Superior temporal gyrus (tissue), 1 donor: ENCODE measurements around the gene APOBEC2.
"Not testable (repeated sequence)": the region's sequence is repeated elsewhere in the genome, so short reads cannot be mapped to it uniquely, and the experiment has no call there.

Experiments
- DNase-seq: peaks from one replicate; pipeline ENCODE4 v3.0.0-alpha.2; 2016; ENCODE audit errors: extremely low spot score

The APOBEC2 gene

GRCh38 chr6:41053041-41053440 lies at the start of gene APOBEC2:
Gene APOBEC2 (plus strand): TSS chr6:41053202. CDS start chr6:41053348, 146 bp downstream.
- DNase-seq = no peak

DNA sequence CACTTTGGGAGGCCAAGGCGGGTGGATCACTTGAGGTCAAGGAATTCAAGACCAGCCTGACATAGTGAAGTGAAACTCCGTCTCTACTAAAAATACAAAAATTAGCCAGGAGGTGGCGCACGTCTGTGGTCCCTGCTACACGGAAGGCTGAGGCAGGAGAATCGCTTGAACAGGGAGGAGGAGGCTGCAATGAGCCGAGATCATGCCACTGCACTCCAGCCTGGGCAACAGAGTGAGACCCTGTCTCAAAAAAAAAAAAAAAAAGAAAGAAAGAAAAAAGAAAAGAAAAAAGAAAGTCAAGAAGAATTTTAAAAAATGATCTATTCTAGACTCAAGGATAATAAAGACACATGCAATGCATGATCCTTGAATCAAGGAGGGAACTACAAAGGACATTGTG lies 46.8 kb upstream of the APOBEC2 start:
- DNase-seq = peak; percentile 34

DNA sequence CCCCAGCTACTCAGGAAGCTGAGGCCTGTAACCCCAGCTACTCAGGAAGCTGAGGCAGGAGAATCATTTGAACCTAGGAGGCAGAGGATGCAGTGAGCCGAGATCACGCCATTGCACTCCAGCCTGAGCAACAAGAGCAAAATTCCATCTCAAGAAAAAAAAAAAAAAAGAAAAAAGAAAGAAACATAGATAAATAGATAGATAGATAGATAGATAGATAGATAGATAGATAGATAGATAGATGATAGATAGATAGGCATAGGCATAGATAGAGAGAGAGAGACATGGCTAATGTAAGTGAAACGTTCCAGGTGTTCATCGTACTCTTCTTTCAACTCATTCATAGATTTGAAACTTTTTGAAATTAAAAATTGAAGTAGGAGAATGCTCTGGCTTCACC lies 46.0 kb upstream of the APOBEC2 start:
- DNase-seq = not testable (repeated sequence)

GRCh38 chr6:41008011-41008410 lies 45.0 kb upstream of the APOBEC2 start:
- no peak for DNase-seq

- no peak for DNase-seq
Measured at GRCh38 chr6:41009669-41010068, 43.3 kb upstream of the APOBEC2 start.

DNA sequence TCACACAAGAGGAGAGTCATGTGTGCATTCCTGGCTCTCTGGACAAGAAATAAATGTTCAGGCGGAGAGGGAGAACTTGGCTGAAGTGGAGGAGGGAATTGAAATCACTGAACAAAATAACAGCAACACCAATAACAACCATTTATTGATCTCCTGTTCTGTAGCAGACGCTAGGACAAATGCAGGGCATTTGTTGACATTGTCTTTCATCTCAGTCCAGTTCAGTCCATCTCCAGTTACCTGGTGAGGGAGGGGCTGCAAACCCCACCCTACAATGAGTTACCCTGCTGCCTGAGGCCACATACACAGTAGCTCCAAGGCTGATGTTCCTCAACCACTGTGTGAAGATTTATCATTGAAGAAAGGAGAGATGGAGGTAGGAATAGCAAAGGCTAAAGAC lies 41.3 kb upstream of the APOBEC2 start:
- no peak for DNase-seq

- DNase-seq = no peak
Measured at GRCh38 chr6:41013466-41014153, 39.4 kb upstream of the APOBEC2 start.

DNA sequence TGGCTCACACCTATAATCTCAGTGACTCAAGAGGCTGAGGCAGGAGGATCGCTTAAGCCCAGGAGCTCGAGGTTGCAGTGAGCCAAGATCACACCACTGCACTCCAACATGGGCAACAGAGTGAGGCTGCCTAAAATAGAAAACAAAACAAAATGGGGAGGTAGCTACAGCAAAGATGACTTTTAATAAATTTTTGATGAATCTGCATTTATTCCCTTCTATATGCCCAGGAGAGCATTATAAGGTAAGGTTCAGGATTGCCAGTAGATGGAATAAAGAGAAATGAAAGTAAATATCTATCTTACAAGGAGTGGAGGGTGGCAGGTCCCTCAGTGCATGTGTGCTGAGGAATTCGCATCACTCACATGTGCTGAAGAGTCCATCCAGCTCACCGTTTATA lies 38.2 kb upstream of the APOBEC2 start:
- DNase-seq = no peak

GRCh38 chr6:41015860-41016259 lies 37.1 kb upstream of the APOBEC2 start:
- DNase-seq = not testable (repeated sequence)

DNA sequence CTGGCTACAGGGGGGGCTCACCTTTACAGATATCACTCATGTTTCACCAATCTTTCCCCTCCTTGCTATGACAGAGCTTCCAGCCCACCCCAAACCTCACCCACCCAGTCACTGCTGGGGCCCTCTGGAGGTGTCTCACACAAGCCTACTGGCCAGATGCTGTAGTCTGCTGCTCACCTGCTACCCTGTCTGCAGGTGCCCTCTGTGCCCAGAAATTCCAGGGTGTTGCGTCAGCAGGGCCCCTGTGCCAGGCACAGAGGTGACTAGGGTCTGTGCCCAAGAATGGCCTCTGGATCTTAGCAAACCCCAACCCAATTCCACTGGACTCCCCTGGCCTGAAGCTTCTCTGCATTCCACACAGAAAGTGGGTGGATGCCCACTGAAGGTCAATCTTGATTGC lies 35.3 kb upstream of the APOBEC2 start:
- no peak for DNase-seq

GRCh38 chr6:41021832-41022231 lies 31.2 kb upstream of the APOBEC2 start:
- no peak for DNase-seq

- DNase-seq = no peak
Measured at GRCh38 chr6:41022294-41022693, 30.7 kb upstream of the APOBEC2 start.

- DNase-seq = no peak
Measured at GRCh38 chr6:41023114-41023513, 29.9 kb upstream of the APOBEC2 start.

DNA sequence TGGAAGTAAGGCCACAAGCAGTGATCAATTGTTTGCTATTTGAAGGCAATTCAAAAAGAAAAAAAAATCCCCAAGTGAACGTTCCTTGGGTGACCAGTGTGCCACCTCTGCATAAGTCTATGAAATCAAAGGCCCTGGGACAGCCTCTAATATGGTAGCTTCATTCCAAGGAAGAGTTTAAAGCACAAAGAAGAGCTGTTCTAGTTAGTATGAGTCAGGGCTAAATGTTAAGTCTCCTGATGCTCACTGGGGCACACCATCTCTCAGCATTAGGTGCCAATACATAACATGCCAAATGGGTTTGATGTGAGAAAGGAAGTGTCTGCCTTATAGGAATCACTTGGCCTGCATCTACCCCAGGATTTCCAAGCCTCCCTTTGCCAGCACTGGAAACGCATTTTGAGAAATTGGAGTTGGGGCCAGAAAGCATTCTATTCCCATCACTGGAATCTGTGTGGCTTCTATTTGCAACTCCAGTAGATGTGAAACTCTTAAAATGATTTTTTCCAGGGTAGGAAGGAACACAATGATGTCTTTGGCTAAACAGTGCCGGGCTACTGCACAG lies 27.0 kb upstream of the APOBEC2 start:
- DNase-seq = no peak

- DNase-seq = no peak
Measured at GRCh38 chr6:41027241-41027640, 25.8 kb upstream of the APOBEC2 start.

DNA sequence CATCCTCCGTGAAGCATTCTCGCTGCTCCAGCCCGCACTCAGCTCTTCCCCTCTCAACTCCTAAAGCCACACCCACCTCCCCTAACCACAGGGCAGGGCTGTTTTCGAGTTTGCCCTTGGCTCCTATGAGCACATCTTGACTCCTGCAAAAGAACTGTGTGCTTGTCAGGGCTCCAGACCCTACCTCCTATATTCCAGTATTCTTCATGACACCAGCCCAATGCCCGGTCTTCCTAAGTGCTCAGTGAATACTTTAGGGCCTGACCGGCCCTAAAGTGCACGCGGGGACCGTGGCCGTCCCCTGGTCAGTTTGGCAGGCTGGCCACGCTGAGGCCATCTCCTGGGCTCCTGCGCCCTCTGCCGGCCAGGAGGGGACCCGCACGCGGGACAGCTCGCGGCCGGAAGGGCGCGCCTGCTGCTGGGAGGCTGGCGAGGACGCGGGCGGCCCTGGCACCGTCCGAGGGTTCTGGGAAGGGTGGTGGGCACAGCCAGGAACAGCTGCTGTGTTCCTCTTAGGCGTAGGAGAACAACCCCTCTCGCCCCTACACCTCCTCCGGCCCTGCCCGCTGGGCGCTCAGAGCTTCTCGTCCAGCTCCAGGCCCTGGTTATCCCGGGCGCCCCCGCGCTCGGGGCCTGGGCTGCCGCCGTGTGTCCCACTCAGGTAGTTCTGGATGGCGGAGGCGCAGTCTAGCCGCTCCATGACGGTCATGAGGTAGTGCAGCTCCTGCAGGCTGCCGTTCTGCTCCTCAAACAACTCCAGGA lies 25.0 kb upstream of the APOBEC2 start:
- peak; percentile 78 for DNase-seq

GRCh38 chr6:41028561-41029412 lies 24.2 kb upstream of the APOBEC2 start:
- no peak for DNase-seq

DNA sequence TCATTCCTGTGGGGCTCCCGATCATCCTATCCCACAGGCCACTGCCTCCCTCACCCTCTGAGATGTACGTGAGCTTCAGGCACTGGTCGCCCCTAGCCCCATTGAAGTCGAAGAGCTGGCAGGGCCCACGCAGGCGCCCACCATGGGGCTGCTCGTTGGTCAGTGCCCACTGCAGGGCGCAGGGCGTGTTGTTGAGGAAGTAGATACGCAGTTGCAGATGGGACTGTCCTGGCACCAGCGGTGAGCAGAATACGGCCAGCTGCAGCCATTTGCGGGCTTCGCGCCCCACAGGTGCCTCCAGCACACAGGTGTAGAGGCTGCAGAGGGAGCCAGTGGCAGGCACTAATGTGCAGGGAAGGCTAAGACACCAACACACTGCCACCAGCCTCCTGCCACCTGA lies 20.2 kb upstream of the APOBEC2 start:
- DNase-seq = no peak

DNA sequence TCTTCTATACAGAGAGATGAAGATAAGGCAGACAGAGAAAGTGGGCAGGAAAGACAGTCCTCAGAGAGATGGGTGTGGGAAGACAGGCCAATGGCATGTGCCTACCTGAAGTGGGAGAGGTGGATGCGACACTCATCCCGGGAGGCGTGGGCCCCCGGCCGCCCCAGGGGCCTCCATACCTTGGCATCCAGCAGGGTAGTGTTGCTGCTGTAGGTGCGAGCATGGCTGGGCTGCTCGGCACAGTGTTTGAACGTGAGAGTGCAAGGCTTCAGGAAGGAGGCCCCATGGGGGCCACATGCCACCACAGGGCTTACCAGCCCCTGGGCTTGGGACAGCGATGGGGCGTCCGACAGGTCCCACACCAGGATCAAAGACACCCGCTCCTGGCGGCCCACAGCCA lies 19.2 kb upstream of the APOBEC2 start:
- no peak for DNase-seq

GRCh38 chr6:41036186-41036585 lies 16.8 kb upstream of the APOBEC2 start:
- DNase-seq = no peak

- DNase-seq = no peak
Measured at GRCh38 chr6:41036601-41037000, 16.4 kb upstream of the APOBEC2 start.
